ENCODE data around the gene LRFN2. TPM values are rescaled to one million over a fixed set of nuclear protein-coding genes. Genes with fewer than 3 reads are reported as not detected.

Gene LRFN2
- polyA plus RNA-seq, 3 donors = 1.1 to 1.4 (median 1.3) TPM

- DNase-seq = no peak
These were observed 186.4 kb downstream of the LRFN2 start for GRCh38 chr6:40400738-40401137.

GRCh38 chr6:40399888-40400457 is 187.2 kb downstream of the LRFN2 start:
- DNase-seq = no peak

DNA sequence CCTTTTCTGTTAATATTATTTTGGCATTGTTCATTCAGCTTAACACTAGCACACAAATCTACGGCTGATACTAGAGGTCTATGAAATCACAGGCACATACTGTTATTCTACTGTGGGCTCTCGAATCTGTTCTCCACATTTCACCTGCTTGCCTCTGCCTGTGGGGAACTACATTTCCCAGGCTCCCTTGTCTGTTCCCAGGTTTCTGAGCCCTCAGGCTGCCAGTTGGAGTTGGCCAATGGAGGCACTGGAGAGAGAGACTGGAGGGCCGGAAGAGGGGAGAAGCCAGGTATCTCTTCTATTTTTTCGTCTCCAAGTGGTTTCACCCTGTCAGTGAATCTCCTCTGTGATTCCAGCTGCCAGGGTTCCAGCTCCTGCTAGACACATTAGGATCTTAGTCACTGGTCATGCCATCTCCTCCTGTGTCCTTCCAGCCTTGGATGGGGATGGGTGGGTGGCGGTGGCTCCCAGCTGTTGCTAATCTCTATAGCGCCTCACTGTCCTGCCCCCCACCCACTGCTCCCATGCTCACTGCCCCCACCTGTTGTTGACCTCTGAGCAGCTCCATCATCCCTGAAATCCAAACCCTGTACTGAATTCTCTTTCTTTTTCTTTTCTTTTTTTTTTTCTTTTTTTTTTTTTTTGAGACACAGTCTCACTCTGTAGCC is 188.2 kb downstream of the LRFN2 start:
- DNase-seq = no peak

GRCh38 chr6:40398034-40398691 is 189.0 kb downstream of the LRFN2 start:
- no peak for DNase-seq

GRCh38 chr6:40397287-40398033 is 189.7 kb downstream of the LRFN2 start:
- no peak for DNase-seq

DNA sequence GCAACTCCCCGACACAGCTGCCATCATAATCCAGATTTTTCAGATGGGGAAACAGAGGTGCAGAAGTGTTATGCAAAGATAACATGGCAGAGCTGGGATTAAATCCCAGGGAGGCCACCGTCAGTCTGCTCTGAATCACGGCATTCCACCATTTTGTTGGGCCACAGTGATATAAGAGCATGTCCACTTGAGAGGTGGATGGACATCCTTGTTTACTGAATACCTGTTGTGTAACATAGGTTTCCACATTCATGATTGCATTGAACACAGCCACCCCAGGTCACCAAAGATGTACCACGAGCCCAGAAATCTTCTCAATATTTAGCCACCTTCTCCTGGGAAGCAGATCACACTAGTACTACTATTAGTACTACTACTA is 191.5 kb downstream of the LRFN2 start:
- DNase-seq = no peak

GRCh38 chr6:40395066-40395697 is 192.0 kb downstream of the LRFN2 start:
- DNase-seq = no peak

DNA sequence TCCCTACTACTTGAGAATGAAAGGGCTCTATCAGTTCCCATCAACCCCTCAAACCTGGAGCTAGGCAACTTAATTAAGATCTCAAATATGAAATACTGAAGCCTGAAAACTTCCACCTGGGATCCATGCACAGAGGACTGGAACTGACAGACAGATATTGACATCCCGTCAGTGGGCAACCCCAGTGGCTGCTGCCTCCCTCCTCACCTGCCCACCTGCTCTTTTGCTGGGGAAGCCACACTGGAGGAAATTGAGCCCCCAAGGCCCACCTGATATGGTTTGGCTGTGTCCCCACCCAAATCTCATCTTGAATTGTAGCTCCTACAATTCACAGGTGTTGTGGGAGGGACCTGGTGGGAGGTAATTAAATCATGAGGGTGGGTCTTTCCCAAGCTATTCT is 192.8 kb downstream of the LRFN2 start:
- no peak for DNase-seq

- no peak for DNase-seq
These were observed 193.5 kb downstream of the LRFN2 start for GRCh38 chr6:40393641-40394040.

- no peak for DNase-seq
These were observed 194.6 kb downstream of the LRFN2 start for GRCh38 chr6:40392589-40392988.

DNA sequence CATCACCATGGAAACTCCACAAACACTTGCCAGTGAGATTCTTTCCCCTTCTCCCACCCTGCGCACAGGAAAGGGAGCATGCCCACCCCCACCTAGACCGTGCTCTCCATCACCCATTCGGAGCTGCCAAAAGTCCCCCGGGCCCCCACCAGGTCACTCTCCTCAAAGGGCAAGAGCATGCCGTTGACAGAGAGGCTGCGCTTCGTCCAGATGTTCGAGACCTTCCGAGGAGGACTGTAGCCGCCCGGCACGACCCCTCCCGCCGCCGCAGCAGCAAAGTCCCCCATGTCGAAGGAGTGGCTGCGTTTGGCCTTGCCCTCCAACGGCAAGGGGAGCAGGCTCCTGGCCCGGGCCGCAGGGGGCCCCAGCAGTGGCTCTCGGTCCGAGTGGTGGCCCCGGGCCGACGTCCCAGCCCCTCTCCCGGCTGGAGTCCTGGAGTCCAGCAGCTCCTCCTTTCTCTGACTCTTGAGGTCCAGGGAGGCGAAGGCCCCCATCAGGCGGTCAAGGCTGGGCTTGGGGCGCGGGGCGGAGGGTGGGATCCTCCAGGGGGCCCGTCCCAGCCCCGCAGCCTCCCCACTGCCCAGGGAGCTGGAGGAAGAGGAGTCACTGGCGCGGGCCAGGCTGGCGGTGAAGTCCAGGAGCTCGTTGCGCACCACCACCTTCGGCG is 195.2 kb downstream of the LRFN2 start:
- DNase-seq = no peak

DNA sequence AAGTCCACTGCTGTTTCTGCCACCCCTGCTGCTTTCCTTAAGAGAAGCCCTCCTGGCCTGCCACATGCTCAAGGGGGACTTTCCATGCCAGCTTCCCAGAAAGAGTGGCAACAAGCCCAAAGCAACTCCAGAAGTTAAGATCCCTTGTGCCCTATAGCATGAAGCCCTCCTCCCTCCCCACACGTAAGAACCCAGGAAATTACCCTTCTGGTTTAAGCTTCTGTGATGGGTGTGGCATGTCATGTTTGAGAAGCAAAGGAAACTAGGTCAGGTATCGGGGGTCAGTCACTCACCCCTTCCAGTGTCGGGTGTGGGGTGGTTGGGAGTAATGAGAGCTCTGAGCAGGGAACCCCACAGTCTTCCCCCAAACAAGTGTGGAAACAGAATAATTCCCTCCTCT is 196.1 kb downstream of the LRFN2 start:
- DNase-seq = no peak

DNA sequence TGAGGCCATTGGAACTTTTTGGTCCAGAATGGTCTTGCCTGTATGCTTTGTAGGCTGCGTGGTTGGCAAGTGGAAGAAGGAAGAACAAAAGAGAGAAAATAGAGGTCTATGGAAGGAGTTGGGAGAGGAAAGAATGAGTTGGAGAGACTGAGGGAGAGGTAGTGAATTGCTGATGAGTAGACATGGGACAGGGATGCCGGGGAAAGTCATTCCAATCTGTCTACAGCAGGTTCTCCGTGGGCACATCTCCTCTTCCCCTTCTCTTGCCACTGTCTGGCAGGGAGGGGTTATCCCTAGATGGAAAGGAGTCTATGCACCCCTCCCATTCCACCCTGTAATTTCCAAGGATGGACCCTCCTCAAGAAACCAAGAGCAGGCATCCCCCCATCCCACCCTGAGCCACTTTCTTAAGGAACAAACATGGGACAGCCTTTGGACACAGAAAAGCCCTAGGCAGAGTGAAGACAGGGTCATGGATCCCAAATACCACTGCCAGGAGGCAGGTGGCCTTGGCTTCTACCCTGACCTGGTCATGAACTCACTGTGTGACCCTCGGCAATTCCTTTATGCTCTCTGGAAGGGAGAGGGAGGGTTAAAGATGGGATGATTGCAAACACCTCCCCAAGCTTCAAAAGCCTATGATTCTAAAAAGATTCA is 196.9 kb downstream of the LRFN2 start:
- no peak for DNase-seq

DNA sequence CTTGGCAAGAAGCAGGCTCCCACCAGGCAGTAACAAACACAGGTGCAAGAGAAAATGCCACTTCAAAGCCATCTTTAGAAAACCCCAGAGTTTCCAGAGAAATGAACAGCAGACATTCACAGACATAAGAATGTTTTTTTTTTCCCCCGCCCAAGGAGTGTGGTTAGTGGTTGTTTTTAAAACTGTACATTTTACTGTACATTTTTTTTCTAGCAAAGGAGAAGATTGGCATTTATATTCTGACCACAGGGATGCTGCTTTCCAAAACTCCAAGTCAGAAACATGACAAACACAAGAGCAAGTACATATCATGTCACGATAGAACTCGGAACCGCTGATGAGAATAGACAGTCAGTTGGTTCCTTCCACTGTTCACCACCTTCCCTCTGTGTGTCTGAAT is 197.9 kb downstream of the LRFN2 start:
- DNase-seq = no peak

DNA sequence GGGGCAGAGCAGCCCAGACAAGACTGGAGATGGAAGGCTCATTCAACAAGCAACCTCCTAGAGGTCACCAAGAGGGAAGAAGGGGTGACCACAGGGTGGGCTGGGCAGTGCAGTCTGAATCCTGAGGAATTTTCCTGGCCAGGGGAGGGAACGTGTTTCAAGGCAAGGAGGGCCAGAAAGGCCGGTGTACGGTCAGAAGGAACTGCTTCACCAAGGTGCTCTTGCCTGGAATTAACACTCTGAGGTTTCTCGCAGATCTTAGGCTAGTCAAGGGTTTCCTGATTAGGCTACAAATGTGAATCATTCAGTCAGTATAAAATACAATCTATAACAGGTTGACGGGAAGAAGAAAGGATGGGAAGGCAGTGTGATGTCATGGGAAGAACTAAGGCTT is 199.3 kb downstream of the LRFN2 start:
- no peak for DNase-seq

- no peak for DNase-seq
These were observed 199.9 kb downstream of the LRFN2 start for GRCh38 chr6:40387127-40387870.

DNA sequence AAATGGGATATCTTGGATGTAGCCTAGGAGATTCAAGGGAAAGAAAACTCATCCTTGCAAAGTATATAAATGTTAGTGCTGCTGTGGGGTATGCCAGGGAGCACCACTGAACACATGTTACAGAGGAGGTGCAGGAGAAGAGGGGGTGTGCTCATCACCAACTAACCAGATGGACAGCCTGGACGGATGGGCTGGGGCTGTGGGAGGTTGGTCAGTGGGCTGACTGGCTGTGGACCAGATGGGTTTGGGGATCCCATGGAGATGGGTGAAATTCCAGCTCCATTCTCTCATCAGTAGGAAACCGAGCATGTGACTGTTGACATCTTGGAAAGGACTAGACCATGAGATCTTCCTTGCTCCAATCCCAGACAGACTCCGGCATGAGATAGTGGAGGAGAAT is 201.0 kb downstream of the LRFN2 start:
- DNase-seq = no peak

DNA sequence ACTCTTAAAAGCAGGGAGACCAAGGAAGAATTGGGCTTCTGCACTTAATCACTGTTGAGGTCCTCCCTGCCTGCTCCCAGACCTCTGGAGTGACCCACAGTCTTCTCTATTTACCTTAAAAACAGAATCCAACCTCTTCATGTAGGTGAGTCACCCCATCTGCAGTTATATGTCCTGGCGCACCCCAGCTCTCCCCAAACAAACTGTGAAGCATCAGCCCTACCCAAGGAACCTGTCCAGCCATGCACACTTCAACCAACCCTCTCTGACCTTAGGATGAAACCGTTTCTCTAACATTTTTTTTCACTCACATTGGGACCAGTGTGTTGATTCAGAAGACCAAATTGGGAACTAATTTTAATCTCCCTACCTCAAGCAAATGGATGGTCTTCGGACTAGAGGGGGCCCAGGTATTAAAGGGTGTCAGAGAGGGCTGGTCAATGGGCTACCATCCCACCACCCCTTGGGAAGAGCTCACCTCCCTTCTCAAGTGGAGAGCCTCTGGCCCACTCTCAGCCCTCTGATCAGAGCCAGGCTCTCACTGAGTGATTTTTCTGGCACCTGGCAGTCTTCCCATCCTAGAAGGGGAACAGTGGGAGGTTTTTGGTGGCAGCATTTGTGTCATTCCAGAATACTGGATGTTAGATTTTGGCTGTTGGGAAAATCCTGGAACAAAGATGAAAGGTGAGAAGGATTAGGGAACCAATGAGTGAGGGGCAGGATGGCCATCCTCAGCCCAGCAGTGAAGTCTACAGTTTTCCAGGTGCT is 203.6 kb downstream of the LRFN2 start:
- DNase-seq = no peak

- DNase-seq = no peak
These were observed 206.9 kb downstream of the LRFN2 start for GRCh38 chr6:40380271-40380670.

- no peak for DNase-seq
These were observed 207.4 kb downstream of the LRFN2 start for GRCh38 chr6:40379811-40380210.
